Esophagus squamous epithelium (tissue), 5 donors: ENCODE results near the gene IFITM1. TPM values are rescaled to one million over a fixed set of nuclear protein-coding genes. Genes with fewer than 3 reads are reported as not detected.

Experiments used
- DNase-seq: peaks from one replicate; lab custom pipeline; 2025; lab: John Stamatoyannopoulos, UW
- H3K27ac ChIP-seq, 4 donors: fragments of 200-600 bp; sonication (generic); one replicate each; pipeline ENCODE4 v1.5.1; 2016 to 2019; ENCODE audit warnings: mild to moderate bottlenecking in 1 of 4
- H3K27me3 ChIP-seq, 4 donors: fragments of 200-600 bp; sonication (generic); 1 replicate in 3 of 4; 2 replicates in 1 of 4; pipeline versions ENCODE4 v1.5.1 to v1.6.0; 2017 to 2021; ENCODE audit warnings: antibody characterized with exemption in 1 of 4
- H3K36me3 ChIP-seq, 3 donors: fragments of 200-600 bp; sonication (generic); one replicate each; pipeline ENCODE4 v1.5.1; 2016 to 2019
- H3K4me1 ChIP-seq, 3 donors: fragments of 200-600 bp; sonication (generic); one replicate each; pipeline ENCODE4 v1.5.1; 2017 to 2019
- H3K4me3 ChIP-seq, 4 donors: fragments of 200-600 bp; sonication (generic); 1 replicate in 3 of 4; 2 replicates in 1 of 4; pipeline ENCODE4 v1.5.1; 2016 to 2019; ENCODE audit warnings: mild to moderate bottlenecking in 2 of 4, moderate library complexity in 1 of 4
- H3K9me3 ChIP-seq, 3 donors: fragments of 200-600 bp; sonication (generic); one replicate each; pipeline ENCODE4 v1.5.1; 2016 to 2019
- POLR2A ChIP-seq, 4 donors: fragments of 450-650 bp; IDR thresholded peaks; one replicate each; pipeline ENCODE4 v1.6.1; 2017; ENCODE audit warnings: antibody characterized with exemption in 4 of 4, mild to moderate bottlenecking in 4 of 4, moderate library complexity in 3 of 4
- WGBS, 2 donors: methylation state at CpG; one replicate each; pipeline ENCODE4 v1.1.5; 2018; 5-methylcytosine and 5-hydroxymethylcytosine counted together
- intact Hi-C: fragments of 100-400 bp; cut with DNase I; formaldehyde crosslinking; loops from one replicate; pipeline ENCODE4 v1.15.0; 2022
- total RNA-seq, 4 donors: library from RNA; depleted of rRNA; stranded (reverse); fragments of >200 nt; gene quantifications; one replicate each; pipeline ENCODE4 v1.1.0, GENCODE V29; 2016
- TF ChIP-seq, protein P1 (sequence below), 6 experiments: fragments of 450-650 bp in 4 of 6; fragments of 200-600 bp in 2 of 6; sonication (generic) in 2 of 6; IDR thresholded peaks; one replicate each; pipeline ENCODE4 v1.5.1; 2016 to 2019; ENCODE audit warnings: antibody characterized with exemption in 6 of 6, mild to moderate bottlenecking in 4 of 6, moderate library complexity in 4 of 6
- donor health status: DM: yes; HTN: yes; CAD: no.

The IFITM1 gene
- total RNA-seq, 4 donors from 2014 or later, result 26.3 to 133 (median 60.0) TPM

DNA sequence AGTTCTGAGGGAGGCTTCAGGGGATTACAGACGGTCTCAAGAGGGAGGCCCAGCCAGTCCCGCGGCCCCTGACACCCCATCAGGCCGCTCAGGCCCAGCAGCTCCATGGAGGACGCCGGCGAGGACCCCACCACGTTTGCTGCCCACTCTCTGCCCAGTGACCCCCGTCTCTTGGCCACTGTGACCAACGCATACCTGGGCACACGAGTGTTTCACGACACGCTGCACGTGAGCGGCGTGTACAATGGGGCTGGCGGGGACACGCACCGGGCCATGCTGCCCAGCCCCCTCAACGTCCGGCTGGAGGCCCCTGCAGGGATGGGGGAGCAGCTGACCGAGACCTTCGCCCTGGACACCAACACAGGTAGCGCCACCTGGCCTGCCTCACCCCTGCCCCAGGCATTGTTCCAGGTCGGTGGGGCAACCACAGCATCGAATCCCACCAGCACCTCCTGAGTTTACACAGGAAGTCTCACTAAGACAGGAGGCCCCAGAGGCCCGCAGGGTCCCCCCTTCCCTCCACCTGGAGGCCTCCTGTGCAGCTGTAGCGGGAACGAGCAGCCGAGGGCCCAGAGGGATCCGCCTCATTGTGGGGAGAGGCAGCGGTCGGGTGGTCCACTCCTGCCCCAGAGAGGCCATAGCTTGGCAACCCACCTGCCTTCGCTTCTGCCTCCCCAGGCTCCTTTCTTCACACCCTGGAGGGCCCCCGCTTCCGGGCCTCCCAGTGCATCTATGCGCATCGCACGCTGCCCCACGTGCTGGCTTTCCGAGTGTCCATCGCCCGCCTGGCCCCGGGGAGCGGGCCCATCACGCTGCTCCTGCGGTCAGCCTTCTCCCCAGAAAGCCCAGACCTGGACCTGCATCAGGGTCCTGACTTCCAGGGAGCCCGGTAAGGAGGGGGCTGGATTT is 23.9 kb upstream of the IFITM1 start:
- WGBS, 2 donors, result 81 to 89% methylated on average over 16 to 21 of the region's 48 CpGs
- Histone ChIP-seq H3K27me3 (peaks cover 0 to 40% (median 2%) of the 10 kb centered on the region in 4 donors), H3K9me3 (no peaks in the 10 kb centered on the region), H3K4me1 (peaks cover 10 to 29% (median 17%) of the 10 kb centered on the region in 3 donors), H3K36me3 (peaks cover 0 to 32% (median 0%) of the 10 kb centered on the region in 3 donors), H3K27ac (peak overlapping the region in 3 of 4 donors; percentile 40 to 84 (median 79)), H3K4me3 (peak overlapping the region in 3 of 4 donors; percentile 55 to 95 (median 76))
- TF ChIP-seq, protein P1, sequence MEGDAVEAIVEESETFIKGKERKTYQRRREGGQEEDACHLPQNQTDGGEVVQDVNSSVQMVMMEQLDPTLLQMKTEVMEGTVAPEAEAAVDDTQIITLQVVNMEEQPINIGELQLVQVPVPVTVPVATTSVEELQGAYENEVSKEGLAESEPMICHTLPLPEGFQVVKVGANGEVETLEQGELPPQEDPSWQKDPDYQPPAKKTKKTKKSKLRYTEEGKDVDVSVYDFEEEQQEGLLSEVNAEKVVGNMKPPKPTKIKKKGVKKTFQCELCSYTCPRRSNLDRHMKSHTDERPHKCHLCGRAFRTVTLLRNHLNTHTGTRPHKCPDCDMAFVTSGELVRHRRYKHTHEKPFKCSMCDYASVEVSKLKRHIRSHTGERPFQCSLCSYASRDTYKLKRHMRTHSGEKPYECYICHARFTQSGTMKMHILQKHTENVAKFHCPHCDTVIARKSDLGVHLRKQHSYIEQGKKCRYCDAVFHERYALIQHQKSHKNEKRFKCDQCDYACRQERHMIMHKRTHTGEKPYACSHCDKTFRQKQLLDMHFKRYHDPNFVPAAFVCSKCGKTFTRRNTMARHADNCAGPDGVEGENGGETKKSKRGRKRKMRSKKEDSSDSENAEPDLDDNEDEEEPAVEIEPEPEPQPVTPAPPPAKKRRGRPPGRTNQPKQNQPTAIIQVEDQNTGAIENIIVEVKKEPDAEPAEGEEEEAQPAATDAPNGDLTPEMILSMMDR (IDR thresholded peaks at IDR 0.05), result no peak
- TF ChIP-seq POLR2A (IDR thresholded peaks at IDR 0.05), result no peak
- intact Hi-C loops, result no loop called here
- DNase-seq, result no peak

DNA sequence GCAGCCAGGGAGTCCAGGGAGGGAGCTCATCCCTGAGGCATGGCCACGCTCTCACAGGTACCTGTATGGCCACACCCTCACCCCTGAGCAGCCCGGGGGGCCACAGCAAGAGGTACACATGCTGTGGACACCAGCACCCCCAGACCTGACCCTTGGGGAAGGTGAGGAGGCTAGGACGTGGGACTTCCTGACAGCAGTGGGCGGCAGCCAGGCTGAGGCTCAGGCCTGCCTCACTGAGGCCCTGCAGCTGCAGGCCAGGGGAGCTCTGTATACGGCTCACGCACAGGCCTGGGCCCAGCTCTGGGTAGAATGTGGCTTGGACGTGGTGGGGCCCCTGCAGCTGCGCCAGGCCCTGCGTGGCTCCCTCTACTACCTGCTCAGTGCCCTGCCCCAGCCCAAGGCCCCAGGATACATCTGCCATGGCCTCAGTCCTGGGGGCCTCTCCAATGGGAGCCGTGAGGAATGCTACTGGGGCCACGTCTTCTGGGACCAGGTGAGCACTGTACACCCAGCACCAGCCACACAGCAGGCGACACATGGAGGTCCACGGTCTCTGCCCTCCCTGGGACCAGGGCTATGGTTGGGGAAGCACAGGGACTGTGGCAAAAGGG is 23.1 kb upstream of the IFITM1 start:
- no peak for TF ChIP-seq POLR2A (IDR thresholded peaks at IDR 0.05)
- TF ChIP-seq, protein P1 (IDR thresholded peaks at IDR 0.05), result no peak

DNA sequence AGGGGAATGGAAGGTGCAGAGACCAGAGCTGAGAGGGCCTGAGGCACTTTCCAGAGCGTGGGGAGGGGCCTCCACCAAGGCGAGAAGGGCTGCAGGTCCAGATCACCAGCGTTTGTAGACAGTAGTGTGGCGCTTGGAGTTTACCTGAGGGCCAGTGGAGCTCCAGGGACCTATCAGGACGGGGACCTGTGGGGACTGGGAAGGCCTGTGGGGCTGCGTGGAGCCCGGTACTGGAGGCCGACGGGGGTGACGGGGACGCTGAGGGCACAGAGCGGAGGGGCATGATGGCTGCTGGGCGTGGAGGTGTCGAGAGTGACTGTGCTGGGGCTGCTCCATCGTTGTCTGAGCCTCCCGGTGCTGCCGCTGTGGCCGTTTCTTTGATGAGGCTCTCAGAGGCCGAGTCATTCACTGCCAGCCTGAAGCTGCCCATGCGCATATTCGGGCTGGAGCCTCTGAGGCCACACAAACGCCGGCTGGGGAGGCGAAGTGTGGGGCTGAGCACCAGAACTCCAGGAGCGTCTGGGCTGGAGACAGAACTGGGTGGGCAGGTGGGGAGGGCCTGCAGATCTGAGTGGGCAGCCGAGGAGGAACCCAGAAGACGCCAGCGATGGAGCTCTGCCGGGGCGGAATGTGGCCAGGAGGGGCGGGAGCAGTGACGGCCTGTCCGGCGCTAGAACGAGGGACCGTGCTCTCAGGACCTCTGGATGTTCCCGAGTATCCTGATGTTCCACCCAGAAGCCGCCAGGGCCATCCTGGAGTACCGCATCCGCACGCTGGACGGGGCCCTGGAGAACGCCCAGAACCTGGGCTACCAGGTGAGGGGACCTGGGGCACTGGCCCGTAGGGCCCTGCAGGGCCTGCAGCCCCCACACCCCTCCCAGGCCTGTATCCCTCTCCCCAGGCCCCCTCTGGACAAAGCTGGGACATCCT is 22.3 kb upstream of the IFITM1 start:
- intact Hi-C loops, result no loop called here
- peaks cover 0 to 32% (median 0%) of the 10 kb centered on the region in 3 donors for H3K36me3 ChIP-seq
- 86 to 88% methylated on average over 18 to 34 of the region's 44 CpGs for WGBS, 2 donors

More for the DNA sequence above, 23.1 kb upstream of the IFITM1 start:
- Histone ChIP-seq H3K27me3 (peaks cover 0 to 34% (median 2%) of the 10 kb centered on the region in 4 donors), H3K36me3 (peaks cover 0 to 32% (median 0%) of the 10 kb centered on the region in 3 donors), H3K4me3 (no peak overlapping the region), H3K27ac (no peak overlapping the region), H3K9me3 (no peaks in the 10 kb centered on the region), H3K4me1 (peaks cover 10 to 29% (median 17%) of the 10 kb centered on the region in 3 donors)
- WGBS, 2 donors, result 92% methylated on average over 7 of the region's 13 CpGs; no CpG with 5 or more reads in 1 of the 2 donors
- intact Hi-C loops, result no loop called here
- no peak for DNase-seq

DNA sequence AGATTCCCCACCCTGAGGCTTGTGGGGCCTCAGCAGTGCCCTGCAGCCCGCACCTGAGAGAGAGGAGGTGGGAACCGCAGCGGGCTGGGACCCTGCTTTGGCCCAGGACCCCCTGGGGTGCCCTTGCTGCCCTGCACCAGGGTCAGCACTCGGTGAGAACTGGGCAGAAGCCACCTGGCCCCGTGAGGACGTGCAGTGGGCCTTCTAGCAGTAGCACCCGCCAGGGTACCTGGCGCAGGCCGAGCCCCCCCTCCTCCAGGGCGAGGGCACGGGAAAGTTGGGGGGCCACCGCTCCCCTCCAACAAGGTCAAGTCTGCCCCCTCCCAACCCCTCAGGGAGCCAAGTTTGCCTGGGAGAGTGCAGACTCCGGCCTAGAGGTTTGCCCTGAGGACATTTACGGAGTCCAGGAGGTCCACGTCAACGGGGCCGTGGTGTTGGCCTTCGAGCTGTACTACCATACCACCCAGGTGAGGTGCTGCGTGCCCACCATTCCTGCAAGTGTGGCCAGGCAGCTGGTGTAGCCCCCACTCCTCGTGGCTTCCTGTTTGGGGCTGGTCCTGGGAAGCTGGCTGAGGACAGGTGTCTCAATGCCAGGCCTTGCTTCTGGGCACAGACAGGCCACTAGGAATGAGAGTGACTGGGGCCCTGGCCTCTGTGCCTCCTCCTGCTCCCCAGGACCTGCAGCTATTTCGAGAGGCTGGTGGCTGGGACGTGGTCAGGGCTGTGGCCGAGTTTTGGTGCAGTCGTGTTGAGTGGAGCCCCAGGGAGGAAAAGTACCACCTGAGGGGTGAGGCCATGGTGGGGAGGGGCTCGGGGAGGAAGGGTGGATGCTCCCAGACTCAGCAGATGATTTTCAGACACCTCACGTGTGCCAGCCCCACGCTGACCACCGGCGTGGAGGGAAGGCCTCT is 21.4 kb upstream of the IFITM1 start:
- DNase-seq, result no peak
- intact Hi-C loops, result no loop called here
- 85 to 96% methylated on average over 5 to 10 of the region's 29 CpGs for WGBS, 2 donors

More for the DNA sequence above, 22.3 kb upstream of the IFITM1 start:
- peaks cover 10 to 29% (median 17%) of the 10 kb centered on the region in 3 donors for H3K4me1 ChIP-seq
- TF ChIP-seq POLR2A (IDR thresholded peaks at IDR 0.05), result no peak
- TF ChIP-seq, protein P1 (IDR thresholded peaks at IDR 0.05), result no peak
- DNase-seq, result no peak
- H3K27me3 ChIP-seq, result peaks cover 0 to 34% (median 2%) of the 10 kb centered on the region in 4 donors
- H3K27ac ChIP-seq, result no peak overlapping the region
- H3K9me3 ChIP-seq, result no peaks in the 10 kb centered on the region
- no peak overlapping the region for H3K4me3 ChIP-seq

More for the DNA sequence above, 21.4 kb upstream of the IFITM1 start:
- H3K27ac ChIP-seq, result no peak overlapping the region
- peaks cover 0 to 32% (median 0%) of the 10 kb centered on the region in 3 donors for H3K36me3 ChIP-seq
- peaks cover 14 to 34% (median 20%) of the 10 kb centered on the region in 3 donors for H3K4me1 ChIP-seq
- H3K27me3 ChIP-seq, result peaks cover 0 to 33% (median 2%) of the 10 kb centered on the region in 4 donors
- no peak overlapping the region for H3K4me3 ChIP-seq
- TF ChIP-seq POLR2A (IDR thresholded peaks at IDR 0.05), result no peak
- TF ChIP-seq, protein P1 (IDR thresholded peaks at IDR 0.05), result no peak
- no peaks in the 10 kb centered on the region for H3K9me3 ChIP-seq
